Measurements from ENCODE around the gene PTGR2. TPM values are rescaled to one million over a fixed set of nuclear protein-coding genes. Genes with fewer than 3 reads are reported as not detected.
"Not testable (repeated sequence)": the region's sequence is repeated elsewhere in the genome, so short reads cannot be mapped to it uniquely, and the experiment has no call there.

The PTGR2 gene
- total RNA-seq, 2 experiments from 2014 or later = 2.3 to 2.8 TPM

GRCh38 chr14:73820631-73821030 is 31.0 kb upstream of the PTGR2 start:
- CTCF ChIA-PET = no interaction called here
- Mint-ChIP-seq H3K9me3 (no peaks in the 10 kb centered on the region), H3K27me3 (peaks cover 5% of the 10 kb centered on the region), H3K4me1 (peaks cover under 1% of the 10 kb centered on the region), H3K4me3 (no peak overlapping the region), H3K27ac (no peak overlapping the region), H3K36me3 (ENCODE audit: low read depth) (no peaks in the 10 kb centered on the region)
- no peak for DNase-seq
- POLR2A ChIA-PET = interaction anchor here (0.9 kb wide), 1 partner anchor 33 kb away, joined by 3 read pairs; no protein-coding TSS in a partner anchor

- Mint-ChIP-seq H3K27ac (no peak overlapping the region), H3K27me3 (peaks cover 5% of the 10 kb centered on the region), H3K4me3 (no peak overlapping the region), H3K4me1 (peaks cover 5% of the 10 kb centered on the region), H3K36me3 (ENCODE audit: low read depth) (no peaks in the 10 kb centered on the region), H3K9me3 (no peaks in the 10 kb centered on the region)
- ChIA-PET POLR2A (interaction anchor here (0.9 kb wide), 1 partner anchor 64 kb away, joined by 3 read pairs; no protein-coding TSS in a partner anchor), CTCF (interaction anchor here (1.2 to 10.0 kb wide), 4 partner anchors 38 to 190 kb away, joined by 3 to 130 read pairs (median 24); no protein-coding TSS in a partner anchor)
- DNase-seq = no peak
Measured at GRCh38 chr14:73823339-73823885, 28.2 kb upstream of the PTGR2 start.

DNA sequence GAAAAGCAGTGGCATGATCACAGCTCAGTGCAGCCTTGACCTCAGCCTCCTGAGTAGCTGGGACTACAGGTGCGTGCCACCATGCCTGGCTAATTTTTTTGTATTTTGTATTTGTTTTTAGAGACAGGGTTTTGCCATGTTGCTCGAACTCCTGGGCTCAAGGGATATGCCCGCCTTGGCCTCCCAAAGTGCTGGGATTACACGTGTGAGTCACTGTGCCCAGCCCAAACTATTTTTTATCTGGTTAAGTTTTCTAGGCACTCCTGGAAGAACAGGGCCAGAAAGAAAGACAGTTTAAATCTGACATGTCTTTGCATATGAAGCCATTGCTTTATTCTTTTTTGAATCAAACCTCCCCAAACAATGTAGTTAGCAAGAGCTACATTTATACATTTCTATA is 27.5 kb upstream of the PTGR2 start:
- Mint-ChIP-seq H3K4me3 (no peak overlapping the region), H3K9me3 (no peaks in the 10 kb centered on the region), H3K36me3 (ENCODE audit: low read depth) (no peaks in the 10 kb centered on the region), H3K27me3 (peaks cover 5% of the 10 kb centered on the region), H3K4me1 (peaks cover 9% of the 10 kb centered on the region), H3K27ac (no peak overlapping the region)
- no peak for DNase-seq
- POLR2A ChIA-PET = interaction anchor here (0.9 kb wide), 1 partner anchor 65 kb away, joined by 3 read pairs; no protein-coding TSS in a partner anchor
- CTCF ChIA-PET = interaction anchor here (0.8 to 10.0 kb wide), 5 partner anchors 24 to 94 kb away, joined by 3 to 130 read pairs (median 23); no protein-coding TSS in a partner anchor

- Mint-ChIP-seq H3K36me3 (ENCODE audit: low read depth) (no peaks in the 10 kb centered on the region), H3K27me3 (peaks cover 5% of the 10 kb centered on the region), H3K4me3 (no peak overlapping the region), H3K9me3 (no peaks in the 10 kb centered on the region), H3K27ac (no peak overlapping the region), H3K4me1 (peaks cover 13% of the 10 kb centered on the region)
- no peak for DNase-seq
- POLR2A ChIA-PET = interaction anchor here (0.9 kb wide), 1 partner anchor 66 kb away, joined by 3 read pairs; no protein-coding TSS in a partner anchor
- CTCF ChIA-PET = interaction anchor here (0.8 to 10.0 kb wide), 6 partner anchors 25 to 95 kb away, joined by 3 to 130 read pairs (median 18); no protein-coding TSS in a partner anchor
Measured at GRCh38 chr14:73824536-73824935, 27.1 kb upstream of the PTGR2 start.

DNA sequence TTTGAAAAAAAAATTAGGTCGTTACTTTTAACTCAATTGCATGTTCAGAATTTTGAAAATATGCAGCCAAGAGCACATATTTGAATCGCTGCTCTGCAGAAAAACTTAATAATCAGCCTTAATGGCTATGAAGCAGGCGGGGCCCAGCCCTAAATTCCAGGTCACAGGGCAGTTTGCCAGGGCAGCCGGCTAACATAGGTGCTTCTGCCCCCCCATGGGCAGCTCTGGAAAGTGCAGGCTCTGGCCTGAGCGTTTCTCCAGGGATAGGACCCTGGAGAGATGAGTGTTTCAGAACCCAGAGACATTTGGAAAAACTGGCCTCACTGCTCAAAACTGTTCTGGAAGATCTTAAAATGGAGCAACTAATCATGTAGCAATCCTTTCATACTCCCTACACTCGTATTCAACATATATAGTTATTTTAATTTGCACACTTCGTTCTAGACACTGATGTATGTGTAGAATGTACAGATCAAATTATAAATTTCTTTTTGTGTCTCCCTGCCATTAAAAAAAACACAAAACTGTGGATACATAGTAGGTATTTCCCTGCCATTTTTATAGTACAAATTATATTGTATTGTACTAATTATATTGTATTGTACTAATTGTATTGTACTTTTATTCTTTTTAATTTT is 26.0 kb upstream of the PTGR2 start:
- ChIA-PET POLR2A (interaction anchor here (0.7 to 2.8 kb wide), 3 partner anchors 32 to 64 kb away, joined by 3 to 8 read pairs (median 3); no protein-coding TSS in a partner anchor), CTCF (interaction anchor here (1.3 to 10.0 kb wide), 9 partner anchors 11 to 257 kb away, joined by 3 to 130 read pairs (median 8); partner anchors contain the start of gene ACOT2)
- Mint-ChIP-seq H3K4me1 (peaks cover 24% of the 10 kb centered on the region), H3K27me3 (peaks cover 5% of the 10 kb centered on the region), H3K9me3 (no peaks in the 10 kb centered on the region), H3K36me3 (ENCODE audit: low read depth) (no peaks in the 10 kb centered on the region), H3K27ac (no peak overlapping the region), H3K4me3 (no peak overlapping the region)
- peak; percentile 82 for DNase-seq

DNA sequence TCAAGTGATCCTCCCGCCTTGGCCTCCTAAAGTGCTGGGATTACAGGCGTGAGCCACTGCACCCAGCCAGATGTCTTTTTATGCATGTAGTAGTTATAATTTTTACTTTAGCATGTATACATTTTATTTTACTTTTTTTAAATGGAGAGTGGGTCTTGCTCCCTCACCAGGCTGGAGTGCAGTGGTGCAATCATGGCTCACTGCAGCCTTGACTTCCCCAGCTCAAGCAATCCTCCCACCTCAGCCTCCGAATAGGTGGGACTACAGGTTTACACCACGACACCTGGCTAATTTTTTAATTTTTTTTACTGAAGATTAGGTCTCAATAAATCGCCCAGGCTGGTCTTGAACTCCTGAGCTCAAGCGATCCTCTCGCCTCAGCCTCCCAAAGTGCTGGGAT is 24.4 kb upstream of the PTGR2 start:
- ChIA-PET CTCF (interaction anchor here (1.0 to 10.0 kb wide), 11 partner anchors 12 to 318 kb away, joined by 3 to 130 read pairs (median 6); partner anchors contain the start of gene PTGR2), POLR2A (interaction anchor here (0.9 to 2.8 kb wide), 5 partner anchors 40 to 114 kb away, joined by 3 to 8 read pairs (median 4); a partner anchor contains a TSS)
- H3K4me1 Mint-ChIP-seq = peaks cover 27% of the 10 kb centered on the region

DNA sequence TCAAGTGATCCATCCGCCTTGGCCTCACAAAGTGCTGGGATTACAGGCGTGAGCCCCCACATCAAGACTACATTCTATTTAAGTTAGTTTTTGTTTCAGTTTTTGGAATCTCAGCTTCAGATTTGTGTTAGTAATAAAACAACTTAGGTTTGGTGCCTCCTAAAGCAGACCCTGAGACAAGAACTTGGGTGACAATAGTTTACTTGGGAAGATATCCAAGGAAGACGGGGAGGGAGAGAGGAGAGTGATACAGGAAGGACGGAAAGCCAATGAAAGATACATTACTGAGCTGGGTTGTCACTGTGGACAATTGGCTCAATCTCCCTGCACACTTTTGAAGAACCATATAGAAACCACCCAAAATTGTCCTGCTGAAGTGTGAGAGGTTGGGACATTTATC is 22.6 kb upstream of the PTGR2 start:
- no peaks in the 10 kb centered on the region for H3K9me3 Mint-ChIP-seq
- ChIA-PET POLR2A (interaction anchor here (0.7 to 2.6 kb wide), 7 partner anchors 23 to 190 kb away, joined by 3 to 24 read pairs (median 6); partner anchors contain the start of genes BBOF1, ENTPD5 and PTGR2), CTCF (interaction anchor here (1.9 to 10.0 kb wide), 2 partner anchors 70 to 99 kb away, joined by 7 to 130 read pairs; no protein-coding TSS in a partner anchor)
- no peaks in the 10 kb centered on the region for H3K36me3 Mint-ChIP-seq (ENCODE audit: low read depth)
- no peak overlapping the region for H3K4me3 Mint-ChIP-seq
- no peak for DNase-seq
- H3K4me1 Mint-ChIP-seq = peaks cover 27% of the 10 kb centered on the region
- no peaks in the 10 kb centered on the region for H3K27me3 Mint-ChIP-seq
- H3K27ac Mint-ChIP-seq = peak overlapping the region; percentile 87

More for the DNA sequence above, 24.4 kb upstream of the PTGR2 start:
- not testable (repeated sequence) for H3K4me3 Mint-ChIP-seq; H3K36me3 Mint-ChIP-seq (ENCODE audit: low read depth); H3K27me3 Mint-ChIP-seq; DNase-seq; H3K27ac Mint-ChIP-seq; H3K9me3 Mint-ChIP-seq

GRCh38 chr14:73829526-73830431 is 21.9 kb upstream of the PTGR2 start:
- Mint-ChIP-seq H3K9me3 (no peaks in the 10 kb centered on the region), H3K27ac (peak overlapping the region; percentile 87), H3K4me3 (peak overlapping the region; percentile 36), H3K27me3 (no peaks in the 10 kb centered on the region), H3K36me3 (ENCODE audit: low read depth) (no peaks in the 10 kb centered on the region), H3K4me1 (peaks cover 27% of the 10 kb centered on the region)
- peak; percentile 65 for DNase-seq
- ChIA-PET POLR2A (interaction anchor here (0.7 to 2.6 kb wide), 10 partner anchors 22 to 189 kb away, joined by 3 to 24 read pairs (median 4); partner anchors contain the start of genes BBOF1, DNAL1, ENTPD5 and PTGR2), CTCF (interaction anchor here (0.7 to 10.0 kb wide), 4 partner anchors 55 to 100 kb away, joined by 3 to 130 read pairs (median 6); no protein-coding TSS in a partner anchor)

GRCh38 chr14:73833034-73833433 is 18.6 kb upstream of the PTGR2 start:
- ChIA-PET POLR2A (no interaction called here), CTCF (no interaction called here)
- H3K27me3 Mint-ChIP-seq = no peaks in the 10 kb centered on the region
- no peak overlapping the region for H3K27ac Mint-ChIP-seq
- H3K4me3 Mint-ChIP-seq = no peak overlapping the region
- no peak for DNase-seq
- H3K9me3 Mint-ChIP-seq = no peaks in the 10 kb centered on the region
- H3K4me1 Mint-ChIP-seq = peaks cover 24% of the 10 kb centered on the region
- H3K36me3 Mint-ChIP-seq (ENCODE audit: low read depth) = no peaks in the 10 kb centered on the region

DNA sequence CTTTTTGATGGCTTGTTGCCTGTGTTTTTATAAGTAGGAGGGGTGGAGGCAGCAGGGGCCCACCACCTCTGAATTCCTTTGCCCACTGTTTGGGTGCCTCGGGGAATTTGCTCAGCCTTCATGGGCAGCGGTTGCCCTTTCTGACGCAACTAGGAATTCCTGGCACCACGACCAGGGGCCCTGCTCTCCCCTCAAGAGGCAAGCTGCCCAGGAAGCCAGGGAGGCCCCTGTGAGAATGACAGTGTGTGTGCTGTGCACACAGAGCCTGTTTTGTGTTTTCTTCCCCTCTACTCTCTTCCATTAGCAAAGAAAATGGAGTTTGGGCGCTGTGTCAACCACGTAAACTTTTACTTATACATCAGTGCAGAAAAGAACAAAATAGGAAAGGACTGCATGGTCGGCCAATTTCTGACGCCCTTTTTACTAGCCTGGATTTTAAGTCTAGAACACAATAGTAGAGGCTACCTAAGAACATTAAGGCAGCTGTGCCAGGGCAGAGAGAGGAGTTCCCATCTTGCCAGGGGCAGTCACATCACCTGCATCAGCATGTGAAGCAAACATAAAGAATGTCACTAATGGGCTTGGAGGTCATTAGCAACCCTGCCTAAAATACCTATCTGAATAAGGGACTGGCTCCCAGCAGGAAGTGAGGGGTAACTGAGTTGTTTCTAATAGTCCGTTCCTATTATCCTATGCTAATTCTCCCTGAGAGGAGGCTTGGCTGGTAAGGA is 17.9 kb upstream of the PTGR2 start:
- H3K36me3 Mint-ChIP-seq (ENCODE audit: low read depth) = no peaks in the 10 kb centered on the region
- ChIA-PET CTCF (no interaction called here), POLR2A (no interaction called here)
- DNase-seq = no peak
- H3K27me3 Mint-ChIP-seq = no peaks in the 10 kb centered on the region
- H3K4me3 Mint-ChIP-seq = no peak overlapping the region
- H3K27ac Mint-ChIP-seq = no peak overlapping the region
- H3K9me3 Mint-ChIP-seq = no peaks in the 10 kb centered on the region
- H3K4me1 Mint-ChIP-seq = peaks cover 20% of the 10 kb centered on the region

GRCh38 chr14:73834261-73834625 is 17.4 kb upstream of the PTGR2 start:
- POLR2A ChIA-PET = no interaction called here
- H3K27me3 Mint-ChIP-seq = no peaks in the 10 kb centered on the region
- H3K27ac Mint-ChIP-seq = no peak overlapping the region
- no peak for DNase-seq
- H3K9me3 Mint-ChIP-seq = no peaks in the 10 kb centered on the region
- no peaks in the 10 kb centered on the region for H3K36me3 Mint-ChIP-seq (ENCODE audit: low read depth)
- H3K4me1 Mint-ChIP-seq = peaks cover 17% of the 10 kb centered on the region
- CTCF ChIA-PET = no interaction called here
- H3K4me3 Mint-ChIP-seq = no peak overlapping the region

All from activated CD4-positive, alpha-beta memory T cell treated with anti-CD3 and anti-CD28 coated beads, Interleukin-2, amount 10 ng/mL, durations not matched to agents 7 days and 5 days (primary cell).